ENCODE data around the gene BRD8.
"Not testable (repeated sequence)": the region's sequence is repeated elsewhere in the genome, so short reads cannot be mapped to it uniquely, and the experiment has no call there.

GRCh38 chr5:138155977-138156376 is 22.5 kb downstream of the BRD8 start:
- TF ChIP-seq ARNTL (CRISPR knock-in tag; IDR thresholded peaks at IDR 0.05; ENCODE audit: borderline replicate concordance, low read depth); PATZ1 (CRISPR knock-in tag; IDR thresholded peaks at IDR 0.05; ENCODE audit: borderline replicate concordance); TSHZ2 (CRISPR knock-in tag; IDR thresholded peaks at IDR 0.05): not testable (repeated sequence)
